NCI-H2227 (cell line): Measurements from ENCODE around the gene CSRP1.
A peak's percentile ranks its signal among the peaks of the same experiment; 100 is the strongest.
"Not testable (repeated sequence)": the region's sequence is repeated elsewhere in the genome, so short reads cannot be mapped to it uniquely, and the experiment has no call there.

ENCODE experiments used
- DNase-seq: peaks from one replicate; lab custom pipeline; 2025; ENCODE audit not compliant: unreplicated experiment; lab: John Stamatoyannopoulos, UW

The CSRP1 gene

DNA sequence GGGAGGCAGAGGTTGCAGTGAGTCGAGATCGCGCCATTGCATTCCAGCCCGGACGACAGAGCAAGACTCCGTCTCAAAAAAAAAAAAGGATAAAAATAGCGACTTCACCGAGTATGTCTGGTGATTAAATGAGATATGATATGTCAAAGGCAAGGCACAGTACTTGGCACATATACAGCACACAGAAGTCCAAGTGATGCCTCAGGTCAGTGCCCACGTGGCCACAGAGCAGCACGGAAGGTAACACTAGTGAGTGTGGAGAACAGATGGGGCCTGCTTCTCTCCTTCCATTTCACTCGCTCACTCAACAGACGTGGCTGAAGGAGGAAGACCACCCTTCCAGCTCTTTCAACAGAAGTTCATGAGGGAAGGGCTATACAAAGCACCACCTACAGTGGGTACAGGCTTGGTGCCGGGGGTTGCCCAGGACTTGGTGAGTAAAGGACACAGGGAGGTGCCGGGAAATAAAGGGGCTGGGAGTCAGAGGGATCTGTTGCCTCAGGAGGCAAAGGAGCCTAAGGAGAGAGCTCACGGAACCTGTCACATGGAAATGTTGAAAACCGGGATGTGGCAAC is 8.9 kb downstream of the CSRP1 start:
- DNase-seq, result no peak

DNA sequence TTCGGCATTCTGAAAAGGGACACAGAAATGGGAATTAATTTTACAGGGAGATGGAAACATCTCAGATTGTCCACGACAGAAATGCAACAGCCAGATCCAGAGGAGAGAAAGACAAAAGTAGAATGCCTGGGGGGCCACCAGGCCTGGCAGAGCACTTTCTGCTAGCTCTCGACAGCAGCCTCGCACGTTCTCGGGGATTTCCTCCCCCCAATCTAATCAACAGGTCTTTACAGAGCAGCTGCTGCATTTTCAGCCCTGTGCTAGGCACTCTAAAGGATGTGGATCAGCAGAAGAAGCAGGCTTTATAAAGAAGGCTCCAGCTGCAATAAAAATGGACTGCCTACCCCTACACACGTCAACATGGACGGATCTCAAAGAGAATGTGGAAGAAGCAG is 10.6 kb downstream of the CSRP1 start:
- no peak for DNase-seq

DNA sequence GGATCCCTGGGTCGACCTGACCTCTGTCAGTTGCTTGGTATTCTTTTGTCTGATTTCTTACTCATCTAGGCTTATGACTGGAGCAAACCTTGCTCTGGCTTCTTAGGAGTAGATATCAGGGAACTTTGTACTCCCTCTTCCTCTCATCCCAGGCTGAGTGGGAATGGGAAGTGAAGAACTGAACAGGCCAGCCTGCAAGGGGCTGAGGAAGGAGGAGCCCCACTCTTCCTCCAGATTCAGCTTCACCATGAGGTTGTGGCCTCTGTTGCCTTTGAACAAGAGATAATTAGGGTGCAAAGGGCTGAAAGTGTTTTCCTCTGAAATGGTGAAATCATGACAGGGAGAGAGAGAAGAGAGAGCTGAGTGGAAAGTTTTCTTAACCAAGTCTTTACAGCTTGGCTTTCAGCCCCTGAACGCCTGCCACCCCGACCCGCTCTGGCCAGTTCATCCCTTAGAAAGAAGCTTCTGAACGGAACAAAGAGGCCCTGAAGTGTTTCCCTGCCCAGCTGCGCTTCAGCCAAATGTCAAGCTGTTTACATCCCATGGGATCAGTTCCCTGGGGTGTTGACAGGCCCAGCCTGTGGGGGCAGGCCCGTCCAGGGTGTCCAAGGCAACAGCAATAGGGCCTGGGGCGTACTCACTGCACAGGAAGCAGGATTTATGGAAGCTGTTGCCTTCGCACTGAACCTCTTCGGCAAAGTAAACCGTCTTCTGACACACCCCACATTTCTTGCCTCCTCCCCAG is 11.2 kb downstream of the CSRP1 start:
- DNase-seq, result no peak

DNA sequence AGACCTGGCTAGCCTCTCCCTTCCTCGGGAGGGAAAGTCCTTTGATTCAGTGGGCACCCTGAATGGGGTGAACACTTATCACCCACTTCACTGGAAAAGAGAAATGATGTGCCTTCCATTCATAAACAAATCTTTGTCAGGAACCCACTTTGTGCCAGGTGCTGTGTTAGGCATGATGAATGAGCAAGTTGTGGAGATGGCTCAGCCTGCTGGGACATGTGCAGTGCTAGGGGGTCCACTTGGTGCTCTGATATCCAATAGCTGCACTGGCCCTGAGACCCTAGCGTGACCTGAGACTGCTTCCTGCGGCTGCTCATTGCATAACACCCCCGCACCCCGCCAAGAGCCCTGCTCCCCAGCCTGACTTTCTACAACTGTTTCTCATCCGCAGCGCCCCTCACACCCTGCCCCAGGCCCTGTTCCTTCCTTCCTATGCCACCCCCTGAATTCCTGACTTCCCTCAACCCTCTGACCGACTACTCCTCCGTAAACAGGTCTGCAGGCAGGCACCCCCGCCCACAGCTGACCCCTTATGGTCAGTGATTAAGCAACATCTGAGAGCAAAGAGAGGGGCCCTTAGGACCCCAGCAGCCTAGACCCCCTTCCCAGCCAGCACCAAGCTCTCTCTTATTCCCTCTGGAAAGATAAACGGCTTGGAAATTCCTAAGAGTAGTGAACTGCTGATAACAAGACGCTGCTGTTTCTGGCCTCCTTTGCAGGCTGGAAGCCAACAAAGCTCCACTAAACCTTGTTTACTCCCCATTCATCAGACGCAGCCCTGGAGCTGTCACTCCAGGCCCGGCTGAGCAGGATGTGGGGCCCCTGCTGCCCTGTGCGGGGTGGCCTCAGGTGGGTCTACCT is 12.9 kb downstream of the CSRP1 start:
- DNase-seq, result no peak

DNA sequence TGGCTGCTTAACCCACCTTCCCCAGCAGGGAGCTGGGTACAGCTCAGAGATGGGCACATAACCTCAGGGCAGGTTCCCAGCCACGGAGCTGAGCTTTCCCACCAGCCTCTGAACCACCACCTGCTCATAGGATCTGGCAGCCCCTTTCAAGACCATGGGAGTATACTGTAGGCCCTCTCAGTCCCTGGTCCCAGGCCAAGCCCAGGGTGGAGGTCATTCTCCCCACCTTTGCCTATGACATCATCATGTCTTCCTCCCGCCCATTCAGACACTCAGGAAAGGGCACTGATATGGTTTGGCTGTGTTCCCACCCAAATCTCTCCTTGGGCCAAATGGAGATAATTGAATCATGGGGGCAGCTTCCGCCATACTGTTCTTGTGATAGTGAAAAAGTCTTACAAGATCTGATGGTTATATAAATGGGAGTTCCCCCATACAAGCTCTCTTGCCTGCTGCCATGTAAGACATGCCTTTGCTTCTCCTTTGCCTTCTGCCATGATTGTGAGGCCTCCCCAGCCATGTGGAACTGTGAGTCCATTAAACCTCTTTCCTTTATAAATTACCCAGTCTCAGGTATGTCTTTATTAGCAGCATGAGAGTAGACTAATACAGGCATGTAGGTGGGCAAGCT is 13.8 kb downstream of the CSRP1 start:
- not testable (repeated sequence) for DNase-seq

DNA sequence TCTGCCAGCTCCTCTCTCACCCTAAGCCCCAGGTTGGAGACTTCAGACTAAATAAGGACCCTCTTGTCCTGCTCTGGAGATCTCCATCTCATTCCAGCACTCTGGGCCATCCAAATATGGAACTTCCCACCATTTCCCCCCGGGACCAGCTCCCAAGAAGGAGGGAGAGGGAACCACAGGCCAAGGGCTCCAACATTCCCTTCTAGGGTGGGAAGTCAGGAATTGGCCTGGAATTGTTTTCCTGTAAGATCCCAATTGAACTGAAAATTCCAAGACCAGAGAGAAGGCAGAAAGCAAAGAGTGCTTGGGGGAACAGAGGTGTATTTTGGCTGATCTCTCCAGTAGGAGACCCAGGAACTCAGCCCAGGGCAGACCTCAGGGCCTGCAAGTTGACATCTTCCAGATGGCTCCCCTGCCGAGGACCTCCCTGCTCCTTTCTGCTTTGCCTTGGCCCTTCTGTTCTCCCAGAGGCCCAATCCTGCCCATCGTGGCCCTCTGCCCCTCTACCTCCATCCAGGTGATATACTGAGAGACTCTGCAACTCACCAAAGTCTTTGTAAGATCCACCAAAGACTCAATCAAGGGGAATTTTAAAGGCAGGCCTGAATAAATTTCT is 14.9 kb downstream of the CSRP1 start:
- DNase-seq, result no peak

DNA sequence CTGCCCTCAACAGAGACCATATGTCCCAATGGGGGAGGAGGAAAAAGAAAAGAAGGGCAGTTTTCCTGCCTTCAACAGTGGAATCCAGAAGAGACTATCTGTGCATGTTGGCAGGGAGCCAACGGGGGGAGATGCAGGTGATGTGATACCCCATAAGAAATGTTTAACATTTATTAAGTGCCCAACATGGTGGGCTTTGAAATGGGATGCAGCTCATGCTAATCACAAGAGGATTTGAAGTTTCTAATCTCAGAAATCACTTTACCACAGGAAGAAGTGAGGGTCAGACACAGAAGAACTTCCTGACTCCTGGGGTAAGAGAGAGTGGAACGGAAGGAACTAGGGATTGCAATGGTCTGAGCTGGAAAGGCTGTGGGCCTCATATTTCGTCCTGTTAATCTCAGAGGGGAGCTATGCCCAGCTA is 16.2 kb downstream of the CSRP1 start:
- no peak for DNase-seq

DNA sequence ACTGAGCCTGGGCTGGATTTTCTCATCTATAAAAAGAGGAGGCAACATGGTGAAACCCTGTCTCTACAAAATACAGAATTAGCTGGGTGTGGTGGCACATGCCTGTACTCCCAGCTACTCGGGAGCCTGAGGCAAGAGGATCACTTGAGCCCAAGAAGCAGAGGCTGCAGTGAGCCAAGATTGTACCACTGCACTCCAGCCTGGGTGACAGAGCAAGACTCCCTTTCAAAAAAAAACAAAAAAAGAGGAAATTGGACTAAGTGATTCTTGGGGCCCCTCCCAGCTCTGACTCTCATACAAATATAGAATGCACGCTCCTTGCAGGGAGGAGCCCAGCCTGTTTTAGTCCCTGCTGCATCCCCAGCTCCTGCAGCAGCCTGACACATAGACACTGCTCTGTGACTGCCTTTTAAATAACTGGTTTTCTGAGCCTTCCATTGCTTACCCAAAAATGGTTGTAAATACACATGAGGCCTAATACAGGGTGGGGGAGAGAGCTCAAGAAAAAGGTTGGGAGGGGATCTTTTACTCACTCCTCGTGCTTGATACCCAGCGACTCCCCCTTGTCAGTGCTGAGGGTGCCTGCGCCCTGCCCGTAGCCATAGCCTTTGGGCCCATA is 17.2 kb downstream of the CSRP1 start:
- no peak for DNase-seq

DNA sequence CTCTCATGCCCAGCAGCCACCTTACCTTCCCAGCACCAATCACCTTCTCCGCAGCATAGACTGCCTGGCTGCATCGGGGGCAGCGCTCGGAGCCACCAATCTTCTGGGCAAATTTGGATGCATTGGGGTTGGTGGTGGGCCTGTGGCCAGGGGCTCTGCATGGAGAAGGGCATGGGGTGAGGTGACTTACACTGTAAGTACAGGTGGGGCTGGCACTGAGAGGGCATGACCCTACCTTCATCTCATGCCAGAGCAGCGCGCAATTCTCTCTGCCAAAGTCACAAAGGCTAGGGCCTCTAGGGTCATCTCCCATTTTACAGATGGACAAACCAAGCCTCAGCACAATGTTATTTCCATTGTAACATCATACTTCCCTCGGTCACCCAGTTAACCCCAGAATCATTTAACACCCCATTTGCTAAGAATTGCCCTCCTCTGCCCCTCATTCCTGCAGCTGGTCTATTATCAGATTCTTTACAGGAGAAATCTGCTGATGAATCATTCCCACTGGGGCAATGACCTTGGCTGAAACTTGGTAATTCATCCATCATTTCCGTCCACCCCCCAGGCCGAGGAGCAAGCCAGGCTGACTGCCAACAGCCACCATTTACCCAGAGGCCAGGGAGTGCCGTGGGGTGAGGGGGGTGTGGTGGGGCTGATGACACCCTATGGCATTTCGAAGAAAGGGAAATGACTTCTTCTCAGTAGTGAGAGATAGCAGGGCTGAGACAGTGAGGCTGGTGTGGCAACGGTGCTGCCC is 17.9 kb downstream of the CSRP1 start:
- no peak for DNase-seq

DNA sequence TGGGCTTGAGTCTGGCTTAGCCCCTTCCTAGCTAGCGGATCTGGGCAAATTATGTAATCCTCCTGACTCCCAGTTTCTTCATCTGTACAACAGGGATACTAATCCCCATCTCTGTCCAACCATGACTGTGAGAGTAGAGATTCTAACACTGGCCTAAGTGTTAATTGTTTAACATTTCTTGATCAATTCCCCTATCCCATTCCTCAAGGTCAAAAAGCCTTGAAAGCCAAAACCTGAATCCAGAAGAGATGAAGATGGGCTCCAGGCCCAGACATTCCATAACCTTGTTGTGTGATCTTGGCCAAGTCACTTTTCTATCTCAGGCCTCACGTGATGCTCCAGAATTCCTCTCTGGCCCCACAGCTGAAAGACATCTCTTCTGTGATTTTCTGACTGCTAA is 19.2 kb downstream of the CSRP1 start:
- no peak for DNase-seq

DNA sequence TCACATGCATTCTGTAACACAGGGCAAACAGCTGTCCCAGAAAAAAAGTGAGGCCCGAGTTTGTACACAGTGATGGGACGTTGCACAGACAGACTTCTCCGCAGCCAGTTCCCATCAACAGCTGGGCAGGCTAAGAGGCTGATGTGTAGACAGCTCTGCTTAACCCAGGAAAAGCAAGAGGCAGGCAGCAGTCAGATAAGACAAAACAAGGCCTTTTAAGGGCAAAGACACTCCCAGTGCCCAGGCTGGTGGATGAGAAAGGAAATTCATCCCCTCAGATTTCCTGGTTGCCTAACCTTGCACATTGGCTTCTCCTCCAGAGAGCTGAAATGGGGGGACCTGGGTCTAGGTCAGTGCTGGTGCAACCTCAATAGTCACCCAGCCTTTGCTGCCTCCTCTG is 20.7 kb downstream of the CSRP1 start:
- DNase-seq, result no peak

DNA sequence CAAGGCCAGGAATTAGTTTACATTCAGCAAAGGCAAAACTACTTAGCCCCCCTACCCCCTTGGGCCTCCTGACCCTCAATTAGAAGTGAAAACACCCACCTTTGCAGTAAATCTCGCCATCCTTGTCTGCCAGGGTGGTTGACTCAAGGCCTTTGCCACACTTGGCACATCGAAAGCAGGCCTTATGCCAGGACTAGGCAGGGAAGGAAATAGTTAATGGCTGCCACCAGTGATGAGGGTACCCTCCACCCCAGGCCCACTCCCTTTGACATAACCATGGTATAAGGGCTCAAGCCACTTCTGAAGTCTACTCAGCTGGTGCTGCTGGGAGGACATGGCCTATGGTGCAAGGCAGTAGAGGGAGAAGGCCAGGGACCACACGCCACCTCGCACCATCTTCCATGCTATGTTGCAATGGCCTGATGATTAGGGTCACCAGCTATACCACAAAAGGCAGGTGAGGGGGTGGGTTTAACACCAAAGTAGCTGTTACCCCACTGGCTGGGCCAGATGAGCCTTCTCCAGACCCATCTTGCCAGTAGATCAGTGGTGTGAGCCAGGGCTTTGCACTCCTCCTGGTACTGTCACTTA is 21.6 kb downstream of the CSRP1 start:
- DNase-seq, result no peak

DNA sequence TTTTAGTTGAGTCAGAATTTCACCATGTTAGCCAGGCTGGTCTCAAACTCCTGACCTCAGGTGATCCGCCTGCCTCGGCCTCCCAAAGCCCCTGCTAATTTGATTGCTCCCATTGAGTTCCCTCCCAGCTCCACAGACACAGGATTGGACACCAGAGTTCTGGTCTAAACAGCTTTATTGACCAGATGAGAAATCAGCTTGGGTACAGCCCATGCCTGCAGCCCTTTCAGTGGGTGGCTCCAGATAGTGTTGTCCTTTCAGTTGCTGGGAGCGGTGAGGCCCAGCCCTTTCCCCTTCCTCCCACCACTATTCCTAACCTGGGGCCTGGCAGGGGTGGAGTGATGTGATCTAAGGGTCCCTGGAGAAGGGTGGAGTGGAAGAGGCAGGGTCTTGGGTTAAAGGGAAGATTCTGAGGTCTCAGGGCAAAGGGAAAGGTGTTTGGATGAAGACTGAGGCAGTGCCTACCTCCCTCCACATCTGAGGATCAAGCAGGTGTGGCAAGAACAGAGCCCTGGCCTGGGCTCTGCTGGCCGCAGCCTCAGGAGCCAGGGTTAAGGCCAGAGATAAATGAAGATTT is 23.5 kb downstream of the CSRP1 start:
- DNase-seq, result no peak

DNA sequence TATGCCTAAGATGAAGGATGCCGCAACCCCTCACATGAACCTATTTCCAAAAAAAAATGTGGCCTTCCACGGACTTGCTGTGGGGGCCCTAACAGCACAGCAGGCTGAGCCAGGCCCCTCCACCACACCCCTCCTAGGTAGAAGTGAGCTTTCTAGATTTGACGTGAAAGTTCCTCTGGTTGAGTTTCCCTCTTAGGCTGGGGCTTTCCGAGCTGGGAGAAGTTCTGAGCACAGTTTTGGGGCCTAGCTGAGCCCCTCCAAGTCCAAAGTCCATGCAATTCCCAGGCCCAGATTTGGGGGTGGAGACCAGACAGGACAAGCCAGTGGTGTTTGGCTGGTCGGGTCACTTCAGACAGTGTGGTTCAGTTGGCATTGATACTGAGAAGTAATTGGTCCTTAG is 24.2 kb downstream of the CSRP1 start:
- DNase-seq, result no peak

DNA sequence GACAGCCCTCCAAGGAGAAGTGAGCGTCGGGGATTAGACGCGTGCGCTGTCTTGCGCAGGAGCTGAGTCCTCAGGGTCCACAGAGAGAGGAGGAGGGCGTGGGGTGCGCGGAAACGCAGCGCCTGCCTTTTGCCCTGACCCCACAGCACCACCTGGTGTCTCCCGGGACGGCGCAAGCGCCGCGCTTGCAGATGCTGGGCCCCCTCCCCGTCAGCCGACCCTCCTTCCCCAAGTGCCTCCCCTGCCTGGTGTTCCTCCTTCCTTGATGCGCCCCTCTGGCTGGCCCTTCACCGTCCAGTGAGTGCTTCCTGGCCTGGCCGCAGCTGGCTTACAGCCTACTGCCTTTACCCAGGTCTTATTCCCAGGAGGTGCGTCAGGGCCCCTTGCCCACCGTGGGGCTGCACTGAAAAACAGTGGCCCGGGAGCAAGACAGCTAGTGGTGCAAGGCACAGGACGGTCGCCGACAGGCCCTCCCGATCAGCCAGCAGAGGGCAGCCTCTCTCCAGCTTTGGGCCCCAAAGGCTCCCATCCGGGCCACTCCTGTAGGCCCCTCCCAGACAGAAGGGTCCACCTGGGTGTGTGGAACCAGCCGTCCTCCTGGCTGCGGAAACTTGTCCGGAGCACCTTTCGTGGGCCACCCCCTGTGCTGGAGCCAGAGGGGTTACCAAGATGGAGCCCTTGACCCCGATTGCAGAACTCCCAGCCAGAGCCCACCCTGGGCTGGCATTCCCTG is 25.0 kb downstream of the CSRP1 start:
- DNase-seq, result peak; percentile 86

DNA sequence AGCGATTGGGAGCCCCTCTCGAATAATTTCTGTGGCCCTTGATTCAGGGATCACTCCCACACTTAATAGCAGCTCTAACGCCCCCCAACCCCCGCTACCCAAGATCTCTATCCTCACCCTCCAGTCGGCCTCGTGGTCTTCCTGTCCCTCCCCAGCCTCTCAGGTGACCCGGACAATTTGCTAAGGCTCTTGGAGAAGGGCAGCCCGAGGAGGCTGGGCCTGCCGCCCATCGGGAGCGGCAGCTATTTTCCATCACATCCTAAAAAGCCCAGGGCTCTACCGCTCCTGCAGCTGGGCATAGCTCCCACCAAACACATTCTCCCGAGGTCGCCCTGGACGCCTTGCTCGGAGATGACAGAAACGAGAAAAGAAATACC is 25.9 kb downstream of the CSRP1 start:
- no peak for DNase-seq

DNA sequence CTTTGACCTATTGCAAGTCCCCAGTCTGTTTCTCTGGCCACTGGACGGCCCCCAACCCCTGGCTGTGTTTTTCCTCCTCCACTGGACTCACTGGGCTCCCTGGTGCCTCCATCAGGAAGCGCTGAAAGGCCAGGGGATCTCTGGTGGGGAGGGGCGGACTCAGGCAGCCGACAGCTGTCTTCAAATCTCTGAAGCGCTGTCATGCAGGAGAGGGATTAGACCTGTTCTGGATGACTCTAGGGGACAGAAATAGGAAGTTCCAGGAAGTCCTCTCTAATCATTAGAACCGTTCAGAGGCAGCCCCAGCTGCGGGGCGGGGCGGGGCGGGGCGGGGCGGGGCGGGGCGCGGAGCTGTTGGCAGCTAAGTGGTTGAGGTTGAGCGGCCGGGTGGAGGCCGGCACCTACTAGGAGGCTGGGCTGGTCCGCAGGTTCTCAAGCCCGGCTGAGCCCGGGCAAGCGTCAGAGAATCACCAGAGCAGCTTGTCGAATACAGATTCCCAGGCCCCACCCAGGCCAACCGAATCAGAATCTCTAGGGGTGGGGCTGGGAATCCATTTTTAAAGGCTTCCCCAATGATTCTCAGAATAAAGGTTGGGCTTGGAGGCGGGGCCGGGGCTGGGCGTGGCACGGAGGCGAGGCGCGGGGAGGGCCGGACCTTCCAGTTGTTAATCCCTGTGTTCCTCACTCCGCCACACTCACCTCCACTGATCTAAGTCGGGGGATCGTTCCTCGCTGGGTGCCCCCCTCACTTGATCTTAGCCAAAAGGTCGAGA is 26.5 kb downstream of the CSRP1 start:
- DNase-seq, result peak; percentile 89

DNA sequence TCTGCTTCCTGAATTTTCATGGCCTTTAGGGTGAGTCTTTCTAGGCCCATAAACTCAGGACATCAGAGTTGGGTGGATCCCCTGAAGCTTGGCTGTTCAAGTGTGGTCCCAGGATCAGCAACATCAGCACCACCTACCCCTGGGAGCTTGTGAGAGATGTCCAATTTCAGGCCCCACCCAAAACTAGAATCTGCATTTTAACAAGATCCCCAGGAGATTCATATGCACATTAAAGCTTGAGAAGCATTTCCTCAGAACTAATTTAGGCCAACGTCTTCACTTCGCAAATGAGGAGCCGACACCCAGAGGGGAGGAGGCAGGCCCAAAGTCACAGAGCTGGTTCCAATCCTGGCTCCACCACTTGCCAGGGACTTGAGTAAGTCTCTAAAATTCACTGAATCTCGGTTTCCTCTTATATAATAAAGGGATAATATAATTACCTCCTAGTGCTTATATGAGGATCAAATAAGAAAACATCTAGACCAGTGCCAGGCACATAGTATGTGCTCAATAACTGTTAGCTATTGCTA is 27.7 kb downstream of the CSRP1 start:
- DNase-seq, result no peak
